HG03066 (cell line): Measurements from ENCODE around the gene VCY1B.
"Not testable (repeated sequence)": the region's sequence is repeated elsewhere in the genome, so short reads cannot be mapped to it uniquely, and the experiment has no call there.

Experiments
- ATAC-seq: cut with Tn5 transposase; IDR thresholded peaks from one replicate; pipeline ENCODE4 v1.9.1; 2021; ENCODE audit warnings: low read depth; ENCODE audit not compliant: unreplicated experiment

VCY1B gene

DNA sequence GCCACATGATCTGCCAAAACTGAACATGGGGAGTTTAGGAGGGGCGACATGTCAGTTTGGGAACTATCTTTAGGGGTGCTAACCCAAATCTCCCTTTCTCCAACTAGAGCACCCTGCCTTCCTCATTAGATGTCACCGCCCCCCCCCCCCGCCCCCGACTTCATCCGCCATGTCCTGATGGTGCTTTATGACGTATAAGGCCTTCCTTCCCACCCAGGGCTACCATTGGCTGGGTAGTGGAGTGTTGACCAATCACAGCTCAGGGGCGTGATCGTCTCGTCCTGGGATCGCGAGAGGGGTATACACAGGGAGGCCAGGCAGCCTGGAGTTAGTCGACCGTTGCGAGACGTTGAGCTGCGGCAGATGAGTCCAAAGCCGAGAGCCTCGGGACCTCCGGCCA is at the start of gene VCY1B:
VCY1B (plus strand) TSS at position 301 of the 400 bp plus-strand sequence; CDS start at position 364, 63 bp downstream.
- ATAC-seq: not testable (repeated sequence)

DNA sequence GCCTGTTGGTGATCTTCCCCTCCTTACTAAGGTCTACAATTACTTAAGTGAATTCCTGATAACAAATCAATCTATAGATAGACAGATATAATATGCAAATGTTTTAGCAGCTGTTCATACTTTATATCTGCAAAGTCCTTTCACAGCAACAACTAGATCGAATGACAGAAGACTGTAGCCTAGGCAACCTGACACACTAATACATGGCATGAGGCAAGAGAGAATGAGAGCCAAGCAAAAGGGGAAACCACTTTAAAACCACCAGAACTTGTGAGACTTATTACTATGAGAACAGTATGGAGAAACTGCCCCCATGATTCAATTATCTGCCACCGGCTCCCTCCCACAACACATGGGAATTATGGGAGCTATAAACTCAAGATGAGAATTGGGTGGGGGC is 44.1 kb upstream of the VCY1B start:
- not testable (repeated sequence) for ATAC-seq

DNA sequence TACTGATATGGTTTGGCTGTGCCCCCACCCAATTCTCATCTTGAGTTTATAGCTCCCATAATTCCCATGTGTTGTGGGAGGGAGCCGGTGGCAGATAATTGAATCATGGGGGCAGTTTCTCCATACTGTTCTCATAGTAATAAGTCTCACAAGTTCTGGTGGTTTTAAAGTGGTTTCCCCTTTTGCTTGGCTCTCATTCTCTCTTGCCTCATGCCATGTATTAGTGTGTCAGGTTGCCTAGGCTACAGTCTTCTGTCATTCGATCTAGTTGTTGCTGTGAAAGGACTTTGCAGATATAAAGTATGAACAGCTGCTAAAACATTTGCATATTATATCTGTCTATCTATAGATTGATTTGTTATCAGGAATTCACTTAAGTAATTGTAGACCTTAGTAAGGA is 25.6 kb upstream of the VCY1B start:
- ATAC-seq: not testable (repeated sequence)

DNA sequence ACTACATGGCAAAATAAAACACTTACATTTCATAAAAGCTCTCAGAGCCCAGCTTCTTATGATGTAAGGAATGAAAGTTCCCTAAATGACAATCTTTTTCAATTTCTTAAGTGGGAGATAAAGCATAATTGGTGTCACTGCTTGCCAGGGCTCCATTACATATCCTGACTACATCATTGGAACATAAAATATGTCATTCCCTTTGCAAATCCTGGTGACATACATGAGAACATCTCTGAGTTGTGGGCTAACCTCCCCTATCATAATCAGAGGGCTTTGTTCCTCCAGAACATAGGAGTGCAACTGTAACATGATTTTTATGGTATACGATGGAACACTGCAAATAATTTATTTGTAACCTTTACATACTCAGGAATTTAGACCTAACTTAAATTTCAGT is 29.9 kb downstream of the VCY1B start:
- ATAC-seq: no peak
